ENCODE measurements around the gene ARL10.
A peak's percentile ranks its signal among the peaks of the same experiment; 100 is the strongest.

The ARL10 gene

DNA sequence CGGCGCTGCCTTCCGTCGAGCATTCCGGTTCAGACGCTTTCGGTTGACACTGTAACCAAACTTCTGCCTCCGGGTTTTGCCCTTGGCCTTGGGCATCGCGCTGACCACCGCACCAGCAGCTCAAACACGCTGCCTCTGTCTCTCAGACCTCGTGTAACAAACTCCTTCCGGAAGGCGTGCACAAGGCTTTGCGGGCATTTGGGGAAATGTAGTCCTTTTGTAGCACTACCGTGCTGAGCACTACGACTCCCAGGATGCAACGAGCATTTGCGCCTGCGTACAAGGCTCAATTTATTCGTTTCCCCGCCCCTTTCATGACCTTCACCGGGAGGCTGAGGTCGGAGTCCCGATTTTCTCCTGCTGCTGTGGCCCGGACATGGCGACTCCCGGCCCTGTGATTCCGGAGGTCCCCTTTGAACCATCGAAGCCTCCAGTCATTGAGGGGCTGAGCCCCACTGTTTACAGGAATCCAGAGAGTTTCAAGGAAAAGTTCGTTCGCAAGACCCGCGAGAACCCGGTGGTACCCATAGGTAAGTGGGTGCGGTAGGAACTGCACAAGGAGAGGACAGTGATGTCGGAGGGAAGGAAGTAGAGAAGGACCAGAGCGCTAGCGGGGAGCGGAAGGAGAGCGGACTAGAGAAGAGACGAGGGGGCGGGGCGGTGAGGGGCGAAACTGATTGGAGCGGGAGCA, 23.3 kb downstream of the ARL10 start, which contains the start of the genes HIGD2A and NOP16 (continued):
- TF ChIP-seq, protein P1, sequence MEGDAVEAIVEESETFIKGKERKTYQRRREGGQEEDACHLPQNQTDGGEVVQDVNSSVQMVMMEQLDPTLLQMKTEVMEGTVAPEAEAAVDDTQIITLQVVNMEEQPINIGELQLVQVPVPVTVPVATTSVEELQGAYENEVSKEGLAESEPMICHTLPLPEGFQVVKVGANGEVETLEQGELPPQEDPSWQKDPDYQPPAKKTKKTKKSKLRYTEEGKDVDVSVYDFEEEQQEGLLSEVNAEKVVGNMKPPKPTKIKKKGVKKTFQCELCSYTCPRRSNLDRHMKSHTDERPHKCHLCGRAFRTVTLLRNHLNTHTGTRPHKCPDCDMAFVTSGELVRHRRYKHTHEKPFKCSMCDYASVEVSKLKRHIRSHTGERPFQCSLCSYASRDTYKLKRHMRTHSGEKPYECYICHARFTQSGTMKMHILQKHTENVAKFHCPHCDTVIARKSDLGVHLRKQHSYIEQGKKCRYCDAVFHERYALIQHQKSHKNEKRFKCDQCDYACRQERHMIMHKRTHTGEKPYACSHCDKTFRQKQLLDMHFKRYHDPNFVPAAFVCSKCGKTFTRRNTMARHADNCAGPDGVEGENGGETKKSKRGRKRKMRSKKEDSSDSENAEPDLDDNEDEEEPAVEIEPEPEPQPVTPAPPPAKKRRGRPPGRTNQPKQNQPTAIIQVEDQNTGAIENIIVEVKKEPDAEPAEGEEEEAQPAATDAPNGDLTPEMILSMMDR (tag by site-specific recombination; IDR thresholded peaks at IDR 0.05), result peak; percentile 72
- TF ChIP-seq FEZF1 (tag by site-specific recombination; IDR thresholded peaks at IDR 0.05) (peak; percentile 40; the same call in 1 of the 2 replicates), GLIS2 (tag by site-specific recombination; IDR thresholded peaks at IDR 0.05) (peak; percentile 81), ZBTB7A (tag by site-specific recombination; IDR thresholded peaks at IDR 0.05; ENCODE audit: low read depth) (peak; percentile 98), ZNF561 (tag by site-specific recombination; IDR thresholded peaks at IDR 0.05; ENCODE audit: borderline replicate concordance) (peak; percentile 97; the same call in 1 of the 2 replicates), ZNF311 (tag by site-specific recombination; IDR thresholded peaks at IDR 0.05; ENCODE audit: borderline replicate concordance) (no peak), MYNN (tag by site-specific recombination; IDR thresholded peaks at IDR 0.05; ENCODE audit: borderline replicate concordance) (peak; percentile 60; the same call in 1 of the 2 replicates), ZNF830 (tag by site-specific recombination; IDR thresholded peaks at IDR 0.05; ENCODE audit: low read depth) (no peak), ZFP3 (tag by site-specific recombination; IDR thresholded peaks at IDR 0.05; ENCODE audit: low read depth) (no peak), TRIM28 (IDR thresholded peaks at IDR 0.05; ENCODE audit: borderline replicate concordance, low read length) (peak; percentile 94), KLF8 (tag by site-specific recombination; IDR thresholded peaks at IDR 0.05) (peak; percentile 99), ZNF19 (tag by site-specific recombination; IDR thresholded peaks at IDR 0.05; ENCODE audit: low read depth) (no peak), EGR2 (tag by site-specific recombination; IDR thresholded peaks at IDR 0.05; ENCODE audit: low read depth) (peak; percentile 76; the same call in 1 of the 2 replicates), ZNF398 (tag by site-specific recombination; IDR thresholded peaks at IDR 0.05) (no peak), PRDM1 (tag by site-specific recombination; IDR thresholded peaks at IDR 0.05) (no peak; the same call in 1 of the 2 replicates), HOXC10 (CRISPR knock-in tag; IDR thresholded peaks at IDR 0.05) (no peak), ZNF426 (tag by site-specific recombination; IDR thresholded peaks at IDR 0.05) (no peak), KLF7 (tag by site-specific recombination; IDR thresholded peaks at IDR 0.05; ENCODE audit: borderline replicate concordance) (peak; percentile 99), ZNF624 (tag by site-specific recombination; IDR thresholded peaks at IDR 0.05) (no peak), GLIS1 (tag by site-specific recombination; IDR thresholded peaks at IDR 0.05) (0 out of 2 replicates have a peak, but pooled peaks have one; percentile 57), GLI2 (tag by site-specific recombination; IDR thresholded peaks at IDR 0.05; ENCODE audit: borderline replicate concordance, low read depth) (no peak)
- TF ChIP-seq, protein P2, sequence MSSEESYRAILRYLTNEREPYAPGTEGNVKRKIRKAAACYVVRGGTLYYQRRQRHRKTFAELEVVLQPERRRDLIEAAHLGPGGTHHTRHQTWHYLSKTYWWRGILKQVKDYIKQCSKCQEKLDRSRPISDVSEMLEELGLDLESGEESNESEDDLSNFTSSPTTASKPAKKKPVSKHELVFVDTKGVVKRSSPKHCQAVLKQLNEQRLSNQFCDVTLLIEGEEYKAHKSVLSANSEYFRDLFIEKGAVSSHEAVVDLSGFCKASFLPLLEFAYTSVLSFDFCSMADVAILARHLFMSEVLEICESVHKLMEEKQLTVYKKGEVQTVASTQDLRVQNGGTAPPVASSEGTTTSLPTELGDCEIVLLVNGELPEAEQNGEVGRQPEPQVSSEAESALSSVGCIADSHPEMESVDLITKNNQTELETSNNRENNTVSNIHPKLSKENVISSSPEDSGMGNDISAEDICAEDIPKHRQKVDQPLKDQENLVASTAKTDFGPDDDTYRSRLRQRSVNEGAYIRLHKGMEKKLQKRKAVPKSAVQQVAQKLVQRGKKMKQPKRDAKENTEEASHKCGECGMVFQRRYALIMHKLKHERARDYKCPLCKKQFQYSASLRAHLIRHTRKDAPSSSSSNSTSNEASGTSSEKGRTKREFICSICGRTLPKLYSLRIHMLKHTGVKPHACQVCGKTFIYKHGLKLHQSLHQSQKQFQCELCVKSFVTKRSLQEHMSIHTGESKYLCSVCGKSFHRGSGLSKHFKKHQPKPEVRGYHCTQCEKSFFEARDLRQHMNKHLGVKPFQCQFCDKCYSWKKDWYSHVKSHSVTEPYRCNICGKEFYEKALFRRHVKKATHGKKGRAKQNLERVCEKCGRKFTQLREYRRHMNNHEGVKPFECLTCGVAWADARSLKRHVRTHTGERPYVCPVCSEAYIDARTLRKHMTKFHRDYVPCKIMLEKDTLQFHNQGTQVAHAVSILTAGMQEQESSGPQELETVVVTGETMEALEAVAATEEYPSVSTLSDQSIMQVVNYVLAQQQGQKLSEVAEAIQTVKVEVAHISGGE (tag by site-specific recombination; conservative IDR thresholded peaks at IDR 0.05; ENCODE audit: low read depth), result peak; percentile 100
- TF ChIP-seq, protein P3, sequence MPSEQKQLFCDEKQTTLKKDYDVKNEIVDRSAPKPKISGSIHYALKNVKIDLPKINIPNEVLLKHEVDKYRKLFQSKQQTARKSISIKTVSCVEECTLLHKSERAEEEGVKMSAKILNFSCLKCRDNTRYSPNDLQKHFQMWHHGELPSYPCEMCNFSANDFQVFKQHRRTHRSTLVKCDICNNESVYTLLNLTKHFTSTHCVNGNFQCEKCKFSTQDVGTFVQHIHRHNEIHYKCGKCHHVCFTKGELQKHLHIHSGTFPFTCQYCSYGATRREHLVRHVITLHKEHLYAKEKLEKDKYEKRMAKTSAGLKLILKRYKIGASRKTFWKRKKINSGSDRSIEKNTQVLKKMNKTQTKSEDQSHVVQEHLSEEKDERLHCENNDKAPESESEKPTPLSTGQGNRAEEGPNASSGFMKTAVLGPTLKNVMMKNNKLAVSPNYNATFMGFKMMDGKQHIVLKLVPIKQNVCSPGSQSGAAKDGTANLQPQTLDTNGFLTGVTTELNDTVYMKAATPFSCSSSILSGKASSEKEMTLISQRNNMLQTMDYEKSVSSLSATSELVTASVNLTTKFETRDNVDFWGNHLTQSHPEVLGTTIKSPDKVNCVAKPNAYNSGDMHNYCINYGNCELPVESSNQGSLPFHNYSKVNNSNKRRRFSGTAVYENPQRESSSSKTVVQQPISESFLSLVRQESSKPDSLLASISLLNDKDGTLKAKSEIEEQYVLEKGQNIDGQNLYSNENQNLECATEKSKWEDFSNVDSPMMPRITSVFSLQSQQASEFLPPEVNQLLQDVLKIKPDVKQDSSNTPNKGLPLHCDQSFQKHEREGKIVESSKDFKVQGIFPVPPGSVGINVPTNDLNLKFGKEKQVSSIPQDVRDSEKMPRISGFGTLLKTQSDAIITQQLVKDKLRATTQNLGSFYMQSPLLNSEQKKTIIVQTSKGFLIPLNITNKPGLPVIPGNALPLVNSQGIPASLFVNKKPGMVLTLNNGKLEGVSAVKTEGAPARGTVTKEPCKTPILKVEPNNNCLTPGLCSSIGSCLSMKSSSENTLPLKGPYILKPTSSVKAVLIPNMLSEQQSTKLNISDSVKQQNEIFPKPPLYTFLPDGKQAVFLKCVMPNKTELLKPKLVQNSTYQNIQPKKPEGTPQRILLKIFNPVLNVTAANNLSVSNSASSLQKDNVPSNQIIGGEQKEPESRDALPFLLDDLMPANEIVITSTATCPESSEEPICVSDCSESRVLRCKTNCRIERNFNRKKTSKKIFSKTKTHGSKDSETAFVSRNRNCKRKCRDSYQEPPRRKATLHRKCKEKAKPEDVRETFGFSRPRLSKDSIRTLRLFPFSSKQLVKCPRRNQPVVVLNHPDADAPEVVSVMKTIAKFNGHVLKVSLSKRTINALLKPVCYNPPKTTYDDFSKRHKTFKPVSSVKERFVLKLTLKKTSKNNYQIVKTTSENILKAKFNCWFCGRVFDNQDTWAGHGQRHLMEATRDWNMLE (tag by site-specific recombination; conservative IDR thresholded peaks at IDR 0.05; ENCODE audit: low read depth), result peak; percentile 84
- TF ChIP-seq, protein P4, sequence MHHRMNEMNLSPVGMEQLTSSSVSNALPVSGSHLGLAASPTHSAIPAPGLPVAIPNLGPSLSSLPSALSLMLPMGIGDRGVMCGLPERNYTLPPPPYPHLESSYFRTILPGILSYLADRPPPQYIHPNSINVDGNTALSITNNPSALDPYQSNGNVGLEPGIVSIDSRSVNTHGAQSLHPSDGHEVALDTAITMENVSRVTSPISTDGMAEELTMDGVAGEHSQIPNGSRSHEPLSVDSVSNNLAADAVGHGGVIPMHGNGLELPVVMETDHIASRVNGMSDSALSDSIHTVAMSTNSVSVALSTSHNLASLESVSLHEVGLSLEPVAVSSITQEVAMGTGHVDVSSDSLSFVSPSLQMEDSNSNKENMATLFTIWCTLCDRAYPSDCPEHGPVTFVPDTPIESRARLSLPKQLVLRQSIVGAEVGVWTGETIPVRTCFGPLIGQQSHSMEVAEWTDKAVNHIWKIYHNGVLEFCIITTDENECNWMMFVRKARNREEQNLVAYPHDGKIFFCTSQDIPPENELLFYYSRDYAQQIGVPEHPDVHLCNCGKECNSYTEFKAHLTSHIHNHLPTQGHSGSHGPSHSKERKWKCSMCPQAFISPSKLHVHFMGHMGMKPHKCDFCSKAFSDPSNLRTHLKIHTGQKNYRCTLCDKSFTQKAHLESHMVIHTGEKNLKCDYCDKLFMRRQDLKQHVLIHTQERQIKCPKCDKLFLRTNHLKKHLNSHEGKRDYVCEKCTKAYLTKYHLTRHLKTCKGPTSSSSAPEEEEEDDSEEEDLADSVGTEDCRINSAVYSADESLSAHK (tag by site-specific recombination; IDR thresholded peaks at IDR 0.05), result peak; percentile 81

Data from HEK293 (cell line).